ENCODE measurements around the gene ZFAND2B. TPM values are rescaled to one million over a fixed set of nuclear protein-coding genes. Genes with fewer than 3 reads are reported as not detected.

ZFAND2B gene
- polyA plus RNA-seq, 1 donor (not counting 4 experiments of a cell fraction or from before 2014, with no cell fraction given): 23.2 TPM

DNA sequence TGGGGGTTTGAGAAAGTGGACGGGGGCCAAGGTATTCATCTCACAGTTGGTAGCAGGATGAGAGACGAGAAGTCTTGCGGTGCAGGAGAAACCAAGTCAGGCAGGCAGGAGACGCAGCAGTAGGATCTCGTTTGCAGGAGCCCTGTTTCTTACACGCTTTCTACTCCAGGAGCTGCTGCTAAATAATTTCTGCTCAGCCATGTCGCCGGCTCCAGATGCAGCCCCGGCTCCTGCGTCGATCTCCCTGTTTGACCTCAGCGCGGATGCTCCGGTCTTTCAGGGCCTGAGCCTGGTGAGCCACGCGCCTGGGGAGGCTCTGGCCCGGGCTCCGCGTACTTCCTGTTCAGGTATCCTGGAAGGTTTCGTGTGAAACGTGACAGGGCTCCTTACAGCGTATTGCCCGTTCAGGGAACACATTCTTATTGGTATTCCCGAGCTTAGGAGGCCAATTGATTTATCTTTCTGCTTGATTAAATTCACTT lies 23.5 kb downstream of the ZFAND2B start:
- Histone ChIP-seq H3K9me3 (ENCODE audit: control insufficient read depth, low read depth, low read length) (no peaks in the 10 kb centered on the region), H2AFZ (ENCODE audit: control insufficient read depth, low read length) (peak overlapping the region; percentile 45), H3K4me2 (ENCODE audit: control insufficient read depth, extremely low read depth, insufficient read depth, low read depth, low read length) (peak overlapping the region; percentile 70), H4K20me1 (ENCODE audit: control insufficient read depth, extremely low read depth, insufficient read depth, low read length) (no peaks in the 10 kb centered on the region), H3K36me3 (ENCODE audit: control insufficient read depth in 2 of 2, extremely low read depth in 1 of 2, insufficient read depth in 2 of 2, low read length in 2 of 2) (peaks cover 29 to 40% of the 10 kb centered on the region in 2 experiments), H3K79me2 (ENCODE audit: control insufficient read depth, insufficient read depth, low read length) (peaks cover 35% of the 10 kb centered on the region), H3K9me1 (ENCODE audit: control insufficient read depth, extremely low read depth, insufficient read depth, low read length) (peaks cover 3% of the 10 kb centered on the region), H3K27me3 (ENCODE audit: control insufficient read depth, extremely low read depth, insufficient read depth, low read length) (no peaks in the 10 kb centered on the region), H3K4me3 (ENCODE audit: control insufficient read depth in 2 of 3, extremely low read depth in 1 of 3, insufficient read depth in 2 of 3, low read depth in 1 of 3, low read length in 3 of 3) (peak overlapping the region; percentile 74 to 90 (median 83)), H3K27ac (ENCODE audit: control insufficient read depth, insufficient read depth, low read length) (peak overlapping the region; percentile 91), H3K4me1 (ENCODE audit: control insufficient read depth, extremely low read depth, insufficient read depth, low read length) (peaks cover 19% of the 10 kb centered on the region), H3K9ac (ENCODE audit: control insufficient read depth, extremely low read depth, insufficient read depth, low read length) (peak overlapping the region; percentile 94)
- no peak for TF ChIP-seq CTCF (optimal IDR thresholded peaks at IDR 0.05 in 1 of 3, IDR thresholded peaks at IDR 0.05 in 1 of 3, conservative IDR thresholded peaks at IDR 0.05 in 1 of 3; ENCODE audit: extremely low read depth in 1 of 3, insufficient read depth in 2 of 3, low read length in 3 of 3)
- TF ChIP-seq EZH2 (IDR thresholded peaks at IDR 0.05; ENCODE audit: low read length): no peak
- no peak for DNase-seq (ENCODE audit: low read depth, low spot score)
- dilution Hi-C loops (cut with MboI; ENCODE audit: extremely low pct_ligation_motif_present, low sequenced_read_pairs): no loop called here
- peak; percentile 36 for FAIRE-seq

DNA sequence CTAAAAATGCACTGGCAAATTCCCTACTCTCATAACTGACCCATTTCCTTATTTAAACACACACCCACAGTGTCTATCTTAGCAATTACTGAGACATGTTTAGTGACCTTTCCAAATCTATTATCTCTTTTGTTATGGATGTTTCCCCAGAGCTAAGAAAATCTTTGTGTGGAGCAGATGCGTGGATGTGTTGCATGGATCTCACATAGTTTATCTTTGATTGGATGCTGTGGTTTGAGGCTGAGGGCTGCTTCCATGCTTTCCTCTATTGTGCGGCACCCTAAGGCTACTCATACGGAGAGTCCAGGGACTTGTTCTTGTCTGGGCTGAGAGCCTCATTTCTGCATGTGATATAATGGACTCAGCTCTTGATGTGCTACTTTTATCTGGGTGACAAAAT lies 27.7 kb downstream of the ZFAND2B start:
- Histone ChIP-seq H3K27me3 (ENCODE audit: control insufficient read depth, extremely low read depth, insufficient read depth, low read length) (no peaks in the 10 kb centered on the region), H3K4me2 (ENCODE audit: control insufficient read depth, extremely low read depth, insufficient read depth, low read depth, low read length) (no peak overlapping the region), H3K4me3 (ENCODE audit: control insufficient read depth in 2 of 3, extremely low read depth in 1 of 3, insufficient read depth in 2 of 3, low read depth in 1 of 3, low read length in 3 of 3) (no peak overlapping the region), H3K79me2 (ENCODE audit: control insufficient read depth, insufficient read depth, low read length) (peaks cover 11% of the 10 kb centered on the region), H2AFZ (ENCODE audit: control insufficient read depth, low read length) (no peak overlapping the region), H3K9me3 (ENCODE audit: control insufficient read depth, low read depth, low read length) (no peaks in the 10 kb centered on the region), H3K9me1 (ENCODE audit: control insufficient read depth, extremely low read depth, insufficient read depth, low read length) (no peaks in the 10 kb centered on the region), H3K4me1 (ENCODE audit: control insufficient read depth, extremely low read depth, insufficient read depth, low read length) (peaks cover 4% of the 10 kb centered on the region), H4K20me1 (ENCODE audit: control insufficient read depth, extremely low read depth, insufficient read depth, low read length) (no peaks in the 10 kb centered on the region), H3K9ac (ENCODE audit: control insufficient read depth, extremely low read depth, insufficient read depth, low read length) (no peak overlapping the region), H3K36me3 (ENCODE audit: control insufficient read depth in 2 of 2, extremely low read depth in 1 of 2, insufficient read depth in 2 of 2, low read length in 2 of 2) (peaks cover 39 to 61% of the 10 kb centered on the region in 2 experiments), H3K27ac (ENCODE audit: control insufficient read depth, insufficient read depth, low read length) (no peak overlapping the region)
- FAIRE-seq (no peak), DNase-seq (ENCODE audit: low read depth, low spot score) (no peak)
- no peak for TF ChIP-seq CTCF (optimal IDR thresholded peaks at IDR 0.05 in 1 of 3, IDR thresholded peaks at IDR 0.05 in 1 of 3, conservative IDR thresholded peaks at IDR 0.05 in 1 of 3; ENCODE audit: extremely low read depth in 1 of 3, insufficient read depth in 2 of 3, low read length in 3 of 3)
- TF ChIP-seq EZH2 (IDR thresholded peaks at IDR 0.05; ENCODE audit: low read length): no peak
- dilution Hi-C loops (cut with MboI; ENCODE audit: extremely low pct_ligation_motif_present, low sequenced_read_pairs): no loop called here
